H9 (cell line): Measurements from ENCODE around the gene CCDC81. TPM values are rescaled to one million over a fixed set of nuclear protein-coding genes. Genes with fewer than 3 reads are reported as not detected.

Source experiments
- DNase-seq: peaks from one replicate; pipeline ENCODE4 v3.0.0-alpha.2; 2017
- H2AFZ ChIP-seq: one replicate; pipeline ENCODE4 v1.6.1; 2013; ENCODE audit warnings: mild to moderate bottlenecking, low read length, control low read depth, moderate library complexity
- H2AK5ac ChIP-seq: 2 replicates; pipeline ENCODE4 v1.6.1; 2013; ENCODE audit warnings: low read length, control low read depth, mixed read lengths; ENCODE audit not compliant: insufficient read length
- H2BK120ac ChIP-seq: one replicate; pipeline ENCODE4 v1.6.1; 2013; ENCODE audit warnings: low read depth, mild to moderate bottlenecking, low read length, control low read depth, inconsistent platforms; ENCODE audit not compliant: poor library complexity, severe bottlenecking
- H2BK12ac ChIP-seq: 2 replicates; pipeline ENCODE4 v1.6.1; 2013; ENCODE audit warnings: low read length, control low read depth, mixed read lengths, low read depth; ENCODE audit not compliant: insufficient read length
- H2BK15ac ChIP-seq: 2 replicates; pipeline ENCODE4 v1.6.1; 2013; ENCODE audit warnings: low read depth, low read length, control low read depth
- H2BK20ac ChIP-seq: one replicate; pipeline ENCODE4 v1.6.1; 2013; ENCODE audit warnings: low read depth, mild to moderate bottlenecking, low read length, control low read depth, inconsistent platforms; ENCODE audit not compliant: poor library complexity, severe bottlenecking
- H2BK5ac ChIP-seq: 2 replicates; pipeline ENCODE4 v1.6.1; 2013; ENCODE audit warnings: low read length, control low read depth, mixed read lengths; ENCODE audit not compliant: insufficient read length
- H3K14ac ChIP-seq: 2 replicates; pipeline ENCODE4 v1.6.1; 2013; ENCODE audit warnings: low read length, control low read depth; ENCODE audit not compliant: insufficient read depth
- H3K18ac ChIP-seq: 2 replicates; pipeline ENCODE4 v1.6.1; 2013; ENCODE audit warnings: low read depth, mild to moderate bottlenecking, mixed read lengths, low read length, control low read depth; ENCODE audit not compliant: insufficient read length
- H3K23ac ChIP-seq: 2 replicates; pipeline ENCODE4 v1.6.1; 2013; ENCODE audit warnings: low read length, control low read depth, mixed read lengths, low read depth; ENCODE audit not compliant: insufficient read length
- H3K23me2 ChIP-seq: 2 replicates; pipeline ENCODE4 v1.6.1; 2013; ENCODE audit warnings: low read depth, mild to moderate bottlenecking, mixed read lengths, low read length, control low read depth; ENCODE audit not compliant: insufficient read length, poor library complexity, severe bottlenecking
- H3K27ac ChIP-seq: 2 replicates; pipeline ENCODE4 v1.5.1; 2013; ENCODE audit warnings: low read length, control low read depth, mixed read lengths, low read depth; ENCODE audit not compliant: insufficient read length
- H3K27me3 ChIP-seq: 2 replicates; pipeline ENCODE4 v1.6.1; 2013; ENCODE audit warnings: low read length, control low read depth, inconsistent platforms; ENCODE audit not compliant: insufficient read depth
- H3K4ac ChIP-seq: 2 replicates; pipeline ENCODE4 v1.6.1; 2013; ENCODE audit warnings: low read depth, mild to moderate bottlenecking, control low read depth, inconsistent platforms, low read length, moderate library complexity
- H3K4me1 ChIP-seq: 2 replicates; pipeline ENCODE4 v1.6.1; 2013; ENCODE audit warnings: low read length, control low read depth, inconsistent platforms; ENCODE audit not compliant: insufficient read depth
- H3K4me2 ChIP-seq: 2 replicates; pipeline ENCODE4 v1.6.1; 2013; ENCODE audit warnings: low read length, control low read depth, mixed read lengths; ENCODE audit not compliant: insufficient read length, insufficient read depth
- H3K56ac ChIP-seq: 2 replicates; pipeline ENCODE4 v1.6.1; 2013; ENCODE audit warnings: low read depth, mild to moderate bottlenecking, mixed read lengths, low read length, control low read depth; ENCODE audit not compliant: insufficient read length
- H3K79me1 ChIP-seq: 2 replicates; pipeline ENCODE4 v1.6.1; 2013; ENCODE audit warnings: low read depth, mild to moderate bottlenecking, moderate library complexity, low read length, control low read depth, inconsistent platforms; ENCODE audit not compliant: insufficient read depth, poor library complexity, severe bottlenecking
- H3K79me2 ChIP-seq: 2 replicates; pipeline ENCODE4 v1.6.1; 2013; ENCODE audit warnings: low read length, control low read depth, inconsistent platforms; ENCODE audit not compliant: insufficient read depth
- H3K9ac ChIP-seq: 2 replicates; pipeline ENCODE4 v1.6.1; 2013; ENCODE audit warnings: low read length, control low read depth, mixed read lengths; ENCODE audit not compliant: insufficient read length; ENCODE audit errors: extremely low read depth
- H3K9me3 ChIP-seq: one replicate; pipeline ENCODE4 v1.6.1; 2013; ENCODE audit warnings: low read depth, low read length, inconsistent platforms; ENCODE audit not compliant: control insufficient read depth
- H3T11ph ChIP-seq: one replicate; pipeline ENCODE4 v1.6.1; 2013; ENCODE audit warnings: mild to moderate bottlenecking, low read length, control low read depth, inconsistent platforms
- H4K20me1 ChIP-seq: one replicate; pipeline ENCODE4 v1.6.1; 2013; ENCODE audit not compliant: control insufficient read depth, insufficient read length, insufficient read depth
- H4K5ac ChIP-seq: 2 replicates; pipeline ENCODE4 v1.6.1; 2013; ENCODE audit warnings: low read depth, mild to moderate bottlenecking, mixed read lengths, low read length, control low read depth; ENCODE audit not compliant: insufficient read length
- H4K8ac ChIP-seq: replicated peaks from 2 replicates; pipeline ENCODE4 v1.6.1; 2013; ENCODE audit warnings: low read length, control low read depth, mixed read lengths, low read depth; ENCODE audit not compliant: insufficient read length
- H4K91ac ChIP-seq: 2 replicates; pipeline ENCODE4 v1.6.1; 2013; ENCODE audit warnings: low read depth, mild to moderate bottlenecking, moderate library complexity, mixed read lengths, low read length, control low read depth; ENCODE audit not compliant: insufficient read length
- H3K27ac Mint-ChIP-seq, 3 experiments: 2 replicates in 2 of 3; 3 replicates in 1 of 3; pipeline ENCODE4 v1.8.0; 2020 to 2021; ENCODE audit warnings: mixed read lengths in 3 of 3, mild to moderate bottlenecking in 1 of 3, moderate library complexity in 1 of 3
- H3K27me3 Mint-ChIP-seq: 2 replicates; pipeline ENCODE4 v1.8.0; 2021; ENCODE audit warnings: low read depth, mild to moderate bottlenecking, moderate library complexity, mixed read lengths
- H3K36me3 Mint-ChIP-seq, 3 experiments: 2 replicates in 2 of 3; 3 replicates in 1 of 3; pipeline ENCODE4 v1.8.0; 2020 to 2021; ENCODE audit warnings: low read depth in 3 of 3, mixed read lengths in 3 of 3; ENCODE audit not compliant: insufficient read depth in 1 of 3
- H3K4me1 Mint-ChIP-seq, 2 experiments: 2 replicates each; pipeline ENCODE4 v1.8.0; 2020; ENCODE audit warnings: mixed read lengths in 2 of 2
- H3K4me3 Mint-ChIP-seq, 2 experiments: 2 replicates in 1 of 2; 3 replicates in 1 of 2; pipeline ENCODE4 v1.8.0; 2020 to 2021; ENCODE audit warnings: mild to moderate bottlenecking in 2 of 2, mixed read lengths in 2 of 2, moderate library complexity in 1 of 2
- H3K9me3 Mint-ChIP-seq, 2 experiments: 2 replicates in 1 of 2; 3 replicates in 1 of 2; pipeline ENCODE4 v1.8.0; 2020; ENCODE audit warnings: mild to moderate bottlenecking in 2 of 2, mixed read lengths in 2 of 2, moderate library complexity in 1 of 2
- WGBS: extraction: QIAGEN DNeasy Blood & Tissue Kit; methylation state at CpG from one replicate; pipeline ENCODE4 v1.1.7; 2013; ENCODE audit warnings: missing lambda C conversion rate, low lambda C conversion rate, mixed read lengths; ENCODE audit not compliant: insufficient read length; ENCODE audit errors: extremely low coverage; 5-methylcytosine and 5-hydroxymethylcytosine counted together
- total RNA-seq: library from RNA; stranded (reverse); gene quantifications from 2 replicates; pipeline ENCODE4 v1.2.1, GENCODE V29; 2021
- TF ChIP-seq, protein P1 (sequence below): fragments of 200-600 bp; sonication (generic); conservative IDR thresholded peaks from 3 replicates; pipeline ENCODE4 v1.8.0; 2021; ENCODE audit warnings: antibody characterized with exemption, mild to moderate bottlenecking

The CCDC81 gene
- total RNA-seq, 1 experiment from 2014 or later = 0.52 TPM

DNA sequence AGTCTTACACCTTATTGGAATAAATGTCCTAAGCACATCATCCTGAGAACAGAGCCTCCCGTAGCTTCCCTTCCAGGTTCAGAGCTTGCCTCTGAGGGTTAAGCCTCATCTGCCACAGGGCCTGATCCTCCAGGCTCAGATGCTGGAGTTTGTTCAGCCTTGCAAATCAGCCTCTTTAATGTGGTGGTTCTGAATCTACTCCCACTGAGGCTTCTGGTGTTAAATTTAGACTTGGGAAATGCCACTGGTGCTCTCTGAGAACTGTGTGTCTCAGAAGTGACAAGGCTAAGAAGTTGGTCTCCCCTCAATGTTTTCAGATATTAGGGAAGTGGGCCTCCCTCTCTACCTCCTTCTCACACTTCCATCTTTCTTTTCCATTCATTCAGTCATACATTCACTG is 68.7 kb downstream of the CCDC81 start:
- Histone ChIP-seq H4K91ac (no peak overlapping the region), H2BK120ac (no peak overlapping the region), H3K23ac (no peak overlapping the region), H2BK12ac (no peak overlapping the region), H4K20me1 (no peaks in the 10 kb centered on the region), H3T11ph (no peak overlapping the region), H2BK15ac (no peak overlapping the region), H3K9me3 (no peaks in the 10 kb centered on the region), H3K79me1 (no peaks in the 10 kb centered on the region), H3K4me2 (no peak overlapping the region), H2AFZ (no peak overlapping the region), H3K9ac (no peak overlapping the region), H2BK5ac (no peak overlapping the region), H3K14ac (no peak overlapping the region), H3K23me2 (no peaks in the 10 kb centered on the region), H3K27ac (no peak overlapping the region), H2AK5ac (no peak overlapping the region), H3K4ac (no peak overlapping the region), H3K79me2 (no peaks in the 10 kb centered on the region), H4K5ac (no peak overlapping the region), H4K8ac (no peak overlapping the region), H3K18ac (no peak overlapping the region), H2BK20ac (no peak overlapping the region), H3K56ac (no peak overlapping the region), H3K4me1 (no peaks in the 10 kb centered on the region), H3K27me3 (no peaks in the 10 kb centered on the region)
- Mint-ChIP-seq H3K36me3 (no peaks in the 10 kb centered on the region), H3K4me3 (no peak overlapping the region), H3K27ac (no peak overlapping the region), H3K4me1 (no peaks in the 10 kb centered on the region), H3K9me3 (no peaks in the 10 kb centered on the region), H3K27me3 (no peaks in the 10 kb centered on the region; the same call in 1 of the 2 replicates)
- no peak for DNase-seq
- TF ChIP-seq, protein P1, sequence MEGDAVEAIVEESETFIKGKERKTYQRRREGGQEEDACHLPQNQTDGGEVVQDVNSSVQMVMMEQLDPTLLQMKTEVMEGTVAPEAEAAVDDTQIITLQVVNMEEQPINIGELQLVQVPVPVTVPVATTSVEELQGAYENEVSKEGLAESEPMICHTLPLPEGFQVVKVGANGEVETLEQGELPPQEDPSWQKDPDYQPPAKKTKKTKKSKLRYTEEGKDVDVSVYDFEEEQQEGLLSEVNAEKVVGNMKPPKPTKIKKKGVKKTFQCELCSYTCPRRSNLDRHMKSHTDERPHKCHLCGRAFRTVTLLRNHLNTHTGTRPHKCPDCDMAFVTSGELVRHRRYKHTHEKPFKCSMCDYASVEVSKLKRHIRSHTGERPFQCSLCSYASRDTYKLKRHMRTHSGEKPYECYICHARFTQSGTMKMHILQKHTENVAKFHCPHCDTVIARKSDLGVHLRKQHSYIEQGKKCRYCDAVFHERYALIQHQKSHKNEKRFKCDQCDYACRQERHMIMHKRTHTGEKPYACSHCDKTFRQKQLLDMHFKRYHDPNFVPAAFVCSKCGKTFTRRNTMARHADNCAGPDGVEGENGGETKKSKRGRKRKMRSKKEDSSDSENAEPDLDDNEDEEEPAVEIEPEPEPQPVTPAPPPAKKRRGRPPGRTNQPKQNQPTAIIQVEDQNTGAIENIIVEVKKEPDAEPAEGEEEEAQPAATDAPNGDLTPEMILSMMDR = no peak
- no CpG with 5 or more reads among the region's 1 CpG for WGBS
